Smooth muscle cell (in vitro differentiated cells): ENCODE data around the gene MPPED2. TPM values are rescaled to one million over a fixed set of nuclear protein-coding genes. Genes with fewer than 3 reads are reported as not detected.

Experiments used
- DNase-seq: peaks from one replicate; lab custom pipeline; 2025; ENCODE audit not compliant: unreplicated experiment; lab: John Stamatoyannopoulos, UW
- H2AFZ ChIP-seq: fragments of 200-600 bp; sonication (generic); 2 replicates; pipeline ENCODE4 v1.6.0; 2016; ENCODE audit warnings: antibody characterized with exemption, low read depth, mild to moderate bottlenecking
- H3F3A ChIP-seq: fragments of 200-600 bp; sonication (generic); 2 replicates; pipeline ENCODE4 v1.6.0; 2017; ENCODE audit warnings: antibody characterized with exemption, low read depth
- H3K27ac ChIP-seq: fragments of 200-600 bp; sonication (generic); 2 replicates; pipeline ENCODE4 v1.5.1; 2016; ENCODE audit warnings: low read depth, mild to moderate bottlenecking
- H3K27me3 ChIP-seq: fragments of 200-600 bp; sonication (generic); 2 replicates; pipeline ENCODE4 v1.6.1; 2016; ENCODE audit warnings: low read depth, mild to moderate bottlenecking
- H3K36me3 ChIP-seq: fragments of 200-600 bp; sonication (generic); 2 replicates; pipeline ENCODE4 v1.5.1; 2016; ENCODE audit warnings: low read depth
- H3K4me1 ChIP-seq: fragments of 200-600 bp; sonication (generic); 2 replicates; pipeline ENCODE4 v1.5.1; 2016; ENCODE audit warnings: low read depth
- H3K4me2 ChIP-seq: fragments of 200-600 bp; sonication (generic); 2 replicates; pipeline ENCODE4 v1.6.0; 2016; ENCODE audit warnings: mild to moderate bottlenecking
- H3K4me3 ChIP-seq: fragments of 200-600 bp; sonication (generic); 2 replicates; pipeline ENCODE4 v1.5.1; 2016; ENCODE audit warnings: mild to moderate bottlenecking
- H3K79me2 ChIP-seq: fragments of 200-600 bp; sonication (generic); 2 replicates; pipeline ENCODE4 v1.6.0; 2016; ENCODE audit warnings: low read depth, mild to moderate bottlenecking
- H3K9ac ChIP-seq: fragments of 200-600 bp; sonication (generic); 2 replicates; pipeline ENCODE4 v1.6.0; 2016; ENCODE audit warnings: low read depth
- H3K9me3 ChIP-seq: fragments of 200-600 bp; sonication (generic); replicated peaks from 2 replicates; pipeline ENCODE4 v1.5.1; 2016; ENCODE audit warnings: low read depth
- H4K20me1 ChIP-seq: fragments of 200-600 bp; sonication (generic); 2 replicates; pipeline ENCODE4 v1.6.0; 2016; ENCODE audit warnings: low read depth
- CTCF ChIP-seq: fragments of 200-600 bp; sonication (generic); IDR thresholded peaks from 2 replicates; pipeline ENCODE4 v1.5.1; 2017; ENCODE audit warnings: borderline replicate concordance, mild to moderate bottlenecking, antibody characterized with exemption; ENCODE audit not compliant: insufficient read depth, poor library complexity, severe bottlenecking
- WGBS: methylation state at CpG from one replicate; pipeline ENCODE4 v1.1.7; 2016; ENCODE audit warnings: low lambda C conversion rate; 5-methylcytosine and 5-hydroxymethylcytosine counted together
- polyA plus RNA-seq: library from polyadenylated mRNA; unstranded; fragments of >200 nt; fragmentation: Nextera tagmentation; extraction: Ambion mirVana; gene quantifications from 2 replicates; pipeline ENCODE4 v1.2.1, GENCODE V29; 2016
- total RNA-seq: library from RNA; depleted of rRNA; stranded (reverse); fragments of >200 nt; gene quantifications from 2 replicates; pipeline ENCODE4 v1.2.3, GENCODE V29; 2014

MPPED2 gene
- total and polyA plus RNA-seq, 2 experiments from 2014 or later, result 0.82 to 1.4 TPM

GRCh38 chr11:30395751-30396150 is 190.4 kb downstream of the MPPED2 start:
- TF ChIP-seq CTCF, result no peak
- H3F3A ChIP-seq, result no peaks in the 10 kb centered on the region
- no peaks in the 10 kb centered on the region for H3K4me1 ChIP-seq
- no peak overlapping the region for H3K4me2 ChIP-seq
- no peak overlapping the region for H3K9ac ChIP-seq
- H3K9me3 ChIP-seq, result no peaks in the 10 kb centered on the region
- H3K27me3 ChIP-seq, result no peaks in the 10 kb centered on the region
- DNase-seq, result no peak
- no peak overlapping the region for H3K27ac ChIP-seq
- no peaks in the 10 kb centered on the region for H3K79me2 ChIP-seq
- H2AFZ ChIP-seq, result no peak overlapping the region
- H3K4me3 ChIP-seq, result no peak overlapping the region
- H4K20me1 ChIP-seq, result no peaks in the 10 kb centered on the region
- WGBS, result 69% methylated on average over 8 of the region's 8 CpGs
- H3K36me3 ChIP-seq, result no peaks in the 10 kb centered on the region

- DNase-seq, result no peak
- no peak overlapping the region for H3K4me3 ChIP-seq
- no peaks in the 10 kb centered on the region for H3K79me2 ChIP-seq
- no peaks in the 10 kb centered on the region for H3K27me3 ChIP-seq
- no peaks in the 10 kb centered on the region for H4K20me1 ChIP-seq
- H3K9ac ChIP-seq, result no peak overlapping the region
- no peak for TF ChIP-seq CTCF
- H3K4me2 ChIP-seq, result no peak overlapping the region
- 73% methylated on average over 1 of the region's 1 CpG for WGBS
- no peak overlapping the region for H3K27ac ChIP-seq
- no peak overlapping the region for H2AFZ ChIP-seq
- H3K4me1 ChIP-seq, result no peaks in the 10 kb centered on the region
- no peaks in the 10 kb centered on the region for H3F3A ChIP-seq
- no peaks in the 10 kb centered on the region for H3K36me3 ChIP-seq
- no peaks in the 10 kb centered on the region for H3K9me3 ChIP-seq
Observed at GRCh38 chr11:30393012-30393411, 193.1 kb downstream of the MPPED2 start.

GRCh38 chr11:30392221-30392784 is 193.8 kb downstream of the MPPED2 start:
- no peaks in the 10 kb centered on the region for H4K20me1 ChIP-seq
- H3K9me3 ChIP-seq, result no peaks in the 10 kb centered on the region
- H3K4me1 ChIP-seq, result no peaks in the 10 kb centered on the region
- H2AFZ ChIP-seq, result no peak overlapping the region
- H3F3A ChIP-seq, result no peaks in the 10 kb centered on the region
- no peak for TF ChIP-seq CTCF
- no peak overlapping the region for H3K9ac ChIP-seq
- no peak overlapping the region for H3K4me2 ChIP-seq
- no peaks in the 10 kb centered on the region for H3K79me2 ChIP-seq
- WGBS, result 58% methylated on average over 5 of the region's 5 CpGs
- DNase-seq, result no peak
- H3K27ac ChIP-seq, result no peak overlapping the region
- H3K36me3 ChIP-seq, result no peaks in the 10 kb centered on the region
- H3K4me3 ChIP-seq, result no peak overlapping the region
- no peaks in the 10 kb centered on the region for H3K27me3 ChIP-seq

GRCh38 chr11:30388957-30389356 is 197.2 kb downstream of the MPPED2 start:
- H3K4me3 ChIP-seq, result no peak overlapping the region
- H3K27ac ChIP-seq, result no peak overlapping the region
- H3K79me2 ChIP-seq, result no peaks in the 10 kb centered on the region
- no peak for DNase-seq
- WGBS, result 79% methylated on average over 3 of the region's 3 CpGs
- H3K36me3 ChIP-seq, result no peaks in the 10 kb centered on the region
- H3K9me3 ChIP-seq, result no peaks in the 10 kb centered on the region
- no peaks in the 10 kb centered on the region for H3K27me3 ChIP-seq
- H3F3A ChIP-seq, result no peaks in the 10 kb centered on the region
- H3K4me2 ChIP-seq, result no peak overlapping the region
- no peak overlapping the region for H2AFZ ChIP-seq
- H3K9ac ChIP-seq, result no peak overlapping the region
- no peaks in the 10 kb centered on the region for H3K4me1 ChIP-seq
- no peak for TF ChIP-seq CTCF
- H4K20me1 ChIP-seq, result no peaks in the 10 kb centered on the region
